Stimulated activated naive CD8-positive, alpha-beta T cell treated with anti-CD3 and anti-CD28 coated beads, Interleukin-15, Interleukin-2, amounts not matched to agents 100 U/mL and 50 U/mL, for 24 hours (primary cell): ENCODE measurements around the gene WBP1L.
"Not testable (repeated sequence)": the region's sequence is repeated elsewhere in the genome, so short reads cannot be mapped to it uniquely, and the experiment has no call there.

Experiments used
- ATAC-seq: fragments of 150-1000 bp; cut with Tn5 transposase; one replicate; pipeline ENCODE4 v1.10.0; 2021
- DNase-seq: peaks from one replicate; pipeline ENCODE4 v3.0.0; 2021

Gene WBP1L

DNA sequence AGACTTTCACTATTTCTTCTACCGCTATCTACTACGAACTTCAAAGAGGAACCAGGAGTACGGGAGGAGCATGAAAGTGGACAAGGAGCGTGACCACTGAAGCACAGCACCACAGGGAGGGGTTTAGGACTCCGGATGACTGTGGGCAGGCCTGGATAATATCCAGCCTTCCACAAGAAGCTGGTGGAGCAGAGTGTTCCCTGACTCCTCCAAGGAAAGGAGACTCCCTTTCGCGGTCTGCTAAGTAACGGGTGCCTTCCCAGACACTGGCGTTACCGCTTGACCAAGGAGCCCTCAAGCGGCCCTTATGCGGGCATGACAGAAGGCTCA is 15.2 kb downstream of the WBP1L start:
- ATAC-seq, result not testable (repeated sequence)

DNA sequence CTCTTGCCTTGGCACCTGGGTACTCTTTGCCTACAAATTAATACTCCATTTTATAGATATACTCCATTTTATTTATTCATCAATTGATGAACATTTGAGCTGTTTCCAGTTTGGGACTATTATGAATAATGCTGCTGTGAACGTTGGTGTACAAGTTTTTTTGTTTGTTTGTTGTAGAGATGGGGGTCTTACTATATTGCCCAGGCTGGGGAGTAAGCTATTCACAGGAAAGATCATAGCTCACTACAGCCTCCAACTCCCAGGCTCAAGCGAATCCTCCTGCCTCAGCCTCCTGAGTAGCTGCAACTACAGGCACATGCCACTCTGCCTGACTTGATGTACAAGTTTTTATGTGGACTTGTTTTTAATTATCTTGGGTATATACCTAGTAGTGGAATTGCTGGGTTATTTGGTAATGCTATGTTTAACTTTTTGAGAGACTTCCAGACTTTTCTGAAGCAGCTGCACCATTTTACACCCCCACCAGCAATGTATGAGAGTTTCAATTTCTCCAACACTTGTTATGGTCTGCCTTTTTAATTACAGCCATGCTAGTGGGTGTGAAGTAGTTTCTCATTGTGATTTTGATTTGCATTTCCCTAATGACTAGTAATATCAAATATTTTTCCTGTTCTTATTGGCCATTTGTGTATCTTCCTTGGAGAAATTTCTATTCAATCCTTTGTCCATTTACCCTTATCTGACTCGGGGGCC is 15.9 kb downstream of the WBP1L start:
- DNase-seq, result no peak
- ATAC-seq, result no peak

More for the DNA sequence above, 15.2 kb downstream of the WBP1L start:
- not testable (repeated sequence) for DNase-seq

DNA sequence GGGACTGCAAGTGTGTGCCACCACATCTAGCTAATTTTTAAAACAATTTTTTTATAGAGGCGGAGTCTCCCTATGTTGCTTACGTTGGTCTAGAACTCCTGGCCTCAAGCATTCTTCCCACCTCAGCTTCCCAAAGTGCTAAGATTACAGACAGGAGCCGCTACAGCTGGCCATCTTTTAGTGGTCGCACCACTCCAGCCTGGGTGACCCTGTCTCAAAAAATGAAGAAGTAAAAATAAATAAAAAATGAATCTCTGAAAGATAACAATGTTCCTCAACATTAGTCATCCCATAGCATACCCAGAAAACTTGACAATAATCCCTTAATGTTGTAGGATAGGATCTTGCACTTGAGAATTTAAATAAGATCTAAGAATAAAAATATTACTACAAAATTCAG is 18.2 kb downstream of the WBP1L start:
- ATAC-seq (no peak), DNase-seq (no peak)

DNA sequence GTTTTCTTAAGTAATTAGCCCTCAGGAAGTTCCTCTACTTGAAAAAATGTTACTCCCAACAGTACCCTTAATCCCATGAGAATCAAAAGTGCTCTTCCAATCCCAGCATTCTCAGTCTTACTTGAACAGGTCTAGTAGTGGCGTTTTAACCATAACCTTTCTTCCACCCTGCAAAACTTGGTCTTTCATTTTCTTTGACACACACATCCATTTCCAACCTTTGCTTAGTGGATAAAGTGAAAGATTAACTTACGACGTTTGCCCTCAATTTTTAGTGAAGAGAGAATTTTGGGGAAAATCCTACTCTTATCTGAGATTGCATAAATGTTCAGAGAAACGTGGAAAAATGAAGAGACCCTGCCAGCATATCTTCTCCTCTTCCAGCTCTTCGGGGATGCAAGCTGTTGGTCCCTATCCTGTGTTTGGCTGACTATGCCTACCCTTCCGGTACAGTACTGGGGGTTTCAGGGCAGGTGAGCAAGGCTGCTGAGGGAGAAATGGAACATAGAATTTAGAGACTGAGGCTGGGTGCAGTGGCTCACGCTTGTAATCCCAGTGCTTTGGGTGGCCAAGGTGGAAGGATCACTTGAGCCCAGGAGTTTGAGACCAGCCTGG is 18.8 kb downstream of the WBP1L start:
- no peak for ATAC-seq
- no peak for DNase-seq

DNA sequence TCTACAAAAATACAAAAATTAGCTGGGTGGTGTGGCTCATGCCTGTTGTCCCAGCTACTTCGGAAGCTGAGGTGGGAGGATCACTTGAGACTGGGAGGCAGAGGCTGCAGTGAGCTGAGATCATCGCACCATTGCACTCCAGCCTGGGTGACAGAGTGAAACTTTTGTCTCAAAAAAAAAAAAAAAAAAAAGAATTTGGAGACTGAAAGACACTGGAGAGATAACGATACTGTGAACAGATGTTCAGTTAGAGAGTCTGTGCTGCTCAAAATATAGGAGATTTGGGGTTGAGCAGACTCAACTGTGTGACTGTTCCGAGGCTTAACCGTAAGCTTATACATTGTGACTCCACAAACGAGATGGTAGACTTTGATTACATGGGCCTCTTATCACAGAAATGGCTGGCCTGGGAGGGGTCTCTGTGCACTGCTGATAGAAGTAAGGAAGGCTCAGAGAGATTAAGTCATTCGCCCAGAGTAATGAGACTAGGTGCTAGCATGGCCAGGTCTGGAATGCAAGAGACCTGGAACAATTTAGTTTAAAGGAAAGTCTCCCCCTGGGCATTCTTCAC is 19.4 kb downstream of the WBP1L start:
- no peak for ATAC-seq
- DNase-seq, result no peak

DNA sequence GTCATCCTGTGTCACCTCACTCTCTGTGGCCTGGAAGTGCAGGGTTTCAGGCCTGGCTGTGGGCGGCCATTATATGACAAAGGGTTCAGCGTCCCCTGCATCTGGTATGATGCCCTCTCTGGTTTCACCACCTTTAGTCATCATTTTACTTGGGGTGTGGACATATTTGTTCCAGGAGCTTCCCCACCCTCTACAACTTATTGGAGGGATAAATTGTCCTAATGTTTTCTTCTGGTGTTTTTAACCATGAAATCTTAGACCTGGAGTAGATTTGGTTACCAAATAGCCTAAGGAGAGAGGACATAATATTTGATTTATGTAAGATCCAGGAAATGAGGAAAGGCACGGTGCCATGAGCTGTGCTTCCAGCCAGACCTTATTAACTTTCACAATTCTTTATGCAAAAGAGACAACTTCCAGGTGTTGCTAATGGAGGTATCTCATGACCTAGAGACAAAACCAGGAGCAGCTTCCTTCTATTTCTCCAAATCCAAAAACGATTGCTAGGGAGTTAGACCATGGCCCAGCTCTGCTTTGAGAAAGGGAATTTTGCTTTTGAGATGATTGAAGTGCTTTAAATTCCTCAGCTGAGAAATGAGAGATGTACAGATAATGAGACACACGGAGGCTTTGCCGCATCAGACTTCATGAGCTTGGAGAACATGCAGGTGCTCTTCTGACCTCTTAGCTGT is 20.9 kb downstream of the WBP1L start:
- ATAC-seq, result peak; percentile 52

DNA sequence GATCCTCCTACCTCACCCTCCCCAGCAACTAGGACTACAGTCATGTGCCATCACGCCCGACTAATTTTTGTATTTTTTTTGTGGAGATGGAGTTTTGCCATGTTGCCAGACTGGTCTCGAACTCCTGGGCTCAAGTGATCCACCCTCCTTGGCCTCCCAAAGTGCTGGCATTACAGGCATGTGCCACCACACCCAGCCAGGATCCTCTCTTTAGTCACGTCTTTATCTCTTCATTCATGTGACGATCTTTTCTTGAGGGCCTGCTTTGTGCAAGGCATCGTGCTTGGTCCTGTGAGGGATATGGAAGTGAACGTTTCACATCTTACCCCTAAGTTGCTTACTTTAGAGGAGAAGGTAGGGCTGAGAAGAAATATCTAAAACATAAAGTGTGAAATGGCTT is 21.6 kb downstream of the WBP1L start:
- ATAC-seq, result no peak

More for the DNA sequence above, 20.9 kb downstream of the WBP1L start:
- no peak for DNase-seq

DNA sequence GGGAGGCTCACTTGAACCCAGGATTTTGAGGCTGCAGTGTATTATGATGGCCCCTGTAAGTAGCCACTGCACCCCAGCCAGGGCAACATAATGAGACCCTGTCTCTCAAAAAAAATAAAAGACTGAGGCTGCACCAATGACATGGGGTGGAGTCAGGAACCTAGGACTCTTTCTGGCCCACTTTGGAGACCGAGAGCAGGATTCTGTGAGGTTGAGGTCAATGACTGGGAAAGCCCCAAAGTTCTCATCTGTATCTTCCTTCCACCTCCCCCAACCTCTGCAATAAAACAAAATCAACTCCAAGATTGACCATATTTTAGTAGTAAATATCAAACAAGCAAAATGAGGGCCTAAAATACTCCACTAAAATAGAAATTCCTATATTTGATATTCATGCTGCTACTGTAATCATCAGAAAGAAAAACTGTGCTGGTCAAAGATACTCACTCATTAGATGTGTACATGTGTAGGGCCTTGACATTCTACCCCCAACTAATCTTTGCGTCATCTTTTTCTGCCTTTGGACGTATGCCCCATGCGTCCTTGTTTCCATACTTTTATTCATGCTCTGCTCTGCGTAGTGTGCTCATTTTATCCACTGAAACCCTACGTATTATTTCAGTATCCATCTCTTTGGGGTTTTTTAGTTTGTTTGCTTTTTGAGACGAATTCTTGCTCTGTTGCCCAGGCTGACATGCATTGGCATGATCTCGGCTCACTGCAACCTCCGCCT is 23.8 kb downstream of the WBP1L start:
- DNase-seq, result no peak
- no peak for ATAC-seq

More for the DNA sequence above, 21.6 kb downstream of the WBP1L start:
- DNase-seq, result no peak

DNA sequence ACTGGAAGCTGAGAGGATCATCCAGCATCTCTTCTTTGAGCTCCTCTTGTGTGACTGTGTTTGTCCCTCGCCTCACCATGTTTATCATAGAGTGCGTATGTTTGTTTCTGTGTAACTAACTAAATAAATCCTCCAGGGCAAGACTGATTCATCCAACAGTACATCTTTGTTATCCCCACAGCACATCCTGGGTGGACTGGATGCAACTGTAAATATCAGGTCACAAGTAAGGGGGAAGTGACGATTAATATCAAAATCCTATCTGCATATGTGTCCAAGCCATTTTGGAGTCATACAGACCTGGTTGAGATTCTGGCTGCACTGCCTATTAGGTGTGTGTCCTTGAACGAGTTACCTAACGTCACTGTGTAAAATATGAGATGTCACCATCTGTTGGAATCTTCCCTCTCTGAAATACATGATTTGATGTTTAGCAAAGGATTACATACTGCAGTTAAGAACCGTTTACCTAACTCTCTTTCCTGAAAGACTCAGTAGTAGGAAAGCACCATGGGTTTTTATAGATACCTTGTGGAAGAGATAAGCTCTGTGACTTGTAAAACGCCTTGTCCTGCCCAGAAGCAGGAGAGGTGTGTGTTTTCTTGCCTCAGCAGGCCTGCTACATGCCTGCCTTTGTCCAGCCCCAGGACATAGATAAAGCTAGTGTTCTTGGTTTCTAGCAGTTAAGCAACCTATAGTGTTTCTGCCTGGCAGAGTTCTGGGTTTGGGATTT is 25.8 kb downstream of the WBP1L start:
- DNase-seq (no peak), ATAC-seq (no peak)

DNA sequence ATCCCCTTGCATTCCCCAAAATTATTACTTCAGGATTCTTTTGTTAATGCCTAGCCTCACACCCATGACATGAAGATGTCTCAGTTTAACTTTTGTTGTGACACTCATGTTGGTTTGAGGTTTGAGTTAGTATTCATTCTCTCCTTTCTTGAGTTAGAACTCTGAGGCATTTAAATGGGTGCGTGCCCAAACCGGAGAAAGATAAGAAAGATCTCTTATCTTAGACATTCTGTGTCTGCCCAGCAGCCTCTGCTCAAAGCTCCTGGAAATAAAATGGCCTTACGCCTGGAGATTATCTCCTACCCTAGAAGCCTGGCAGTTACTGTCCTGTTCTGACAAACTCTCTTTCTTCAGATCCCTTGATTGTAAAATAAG is 26.3 kb downstream of the WBP1L start:
- peak; percentile 20 for ATAC-seq

DNA sequence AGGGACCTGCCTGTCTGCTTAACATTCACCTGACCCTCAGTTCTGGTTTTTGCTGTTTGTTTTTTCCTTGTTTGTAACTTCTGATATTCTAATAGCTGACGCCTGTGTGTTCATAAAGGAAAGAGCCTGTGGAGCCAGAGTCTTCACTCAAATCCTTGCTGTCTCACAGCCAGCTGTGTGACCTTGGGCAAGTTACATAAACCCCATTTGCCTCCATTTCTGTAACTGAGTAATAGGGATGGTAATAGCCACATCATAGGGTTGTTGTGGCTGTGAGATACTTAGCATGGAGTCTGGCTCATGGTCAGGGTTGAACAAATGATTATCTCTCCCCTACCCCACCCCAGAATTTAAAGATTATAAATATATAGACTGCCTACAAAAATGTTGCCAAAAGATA is 27.0 kb downstream of the WBP1L start:
- ATAC-seq (peak; percentile 25), DNase-seq (no peak)

More for the DNA sequence above, 26.3 kb downstream of the WBP1L start:
- DNase-seq, result no peak

DNA sequence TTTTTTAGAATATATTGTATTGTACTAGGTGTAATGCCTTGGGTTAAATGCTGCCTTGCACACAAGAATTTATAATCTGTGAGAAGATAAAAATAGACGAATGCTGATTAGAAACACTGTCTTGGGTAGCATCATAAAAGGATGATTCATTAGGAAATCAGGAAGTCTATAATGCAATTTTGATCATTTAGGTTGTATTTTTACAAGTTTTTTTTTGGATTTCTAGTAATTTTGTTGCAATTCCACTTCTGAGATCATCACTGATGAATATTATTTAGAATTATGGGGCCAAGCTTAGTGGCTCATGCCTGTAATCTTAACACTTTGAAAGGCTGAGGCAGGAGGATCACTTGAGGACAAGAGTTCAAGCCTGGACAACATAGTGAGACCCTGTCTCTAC is 29.6 kb downstream of the WBP1L start:
- DNase-seq (no peak), ATAC-seq (no peak)

DNA sequence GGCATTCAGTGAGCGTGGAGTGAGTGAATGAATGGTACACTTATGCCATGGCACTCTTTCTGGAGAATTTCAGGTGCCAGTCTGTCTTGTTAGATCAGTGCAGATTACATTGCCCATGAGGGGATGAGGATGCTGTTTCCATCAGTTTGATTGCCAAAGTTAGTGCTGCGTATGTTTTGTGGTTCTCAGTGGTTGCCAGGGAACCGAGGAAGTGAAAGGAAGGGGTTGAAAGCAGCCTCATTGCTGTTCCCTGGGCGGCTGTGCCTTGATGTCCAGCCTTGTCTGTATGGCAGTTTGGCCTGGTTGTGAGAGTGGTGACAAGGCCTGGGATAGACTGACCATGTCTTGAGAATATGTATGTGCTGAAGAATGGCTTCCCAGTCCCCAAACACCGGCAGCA is 30.2 kb downstream of the WBP1L start:
- ATAC-seq, result peak; percentile 25

DNA sequence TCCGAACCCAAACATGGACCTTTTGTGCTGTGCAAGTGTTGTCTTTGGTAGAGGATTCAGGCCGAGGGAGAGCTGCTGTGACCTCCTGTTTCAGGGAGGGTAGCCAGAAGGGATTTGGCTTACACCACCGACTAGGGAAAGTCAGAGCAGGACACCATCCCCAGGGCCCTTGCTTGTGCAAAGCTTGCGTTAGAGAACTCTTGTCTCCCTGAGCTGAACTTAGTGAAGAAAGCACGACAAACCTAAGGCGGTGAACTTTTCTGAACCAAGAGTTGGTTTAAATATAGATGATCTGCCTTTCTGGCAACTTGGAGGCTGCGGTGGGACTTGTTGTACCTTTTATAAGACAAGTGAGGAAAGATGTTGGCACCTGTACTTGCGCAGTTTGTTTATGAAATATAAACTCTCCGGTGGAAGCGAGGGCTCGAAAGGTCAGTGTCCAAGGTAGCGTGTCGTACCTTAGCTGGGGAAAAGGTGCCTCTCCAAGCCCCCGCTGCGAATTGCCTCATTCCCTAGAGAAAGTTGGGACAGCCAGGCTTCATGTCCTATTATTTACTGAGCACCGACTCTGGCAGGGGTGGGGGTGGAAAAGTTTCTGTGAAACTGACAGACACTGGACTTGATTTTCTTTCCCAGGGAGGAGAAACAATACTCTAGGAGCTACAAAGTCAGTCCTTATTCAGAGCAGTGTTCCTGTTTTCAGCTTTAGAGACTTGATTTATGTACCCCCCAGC is 31.6 kb downstream of the WBP1L start:
- no peak for ATAC-seq
- DNase-seq, result no peak

More for the DNA sequence above, 30.2 kb downstream of the WBP1L start:
- DNase-seq, result peak; percentile 29

DNA sequence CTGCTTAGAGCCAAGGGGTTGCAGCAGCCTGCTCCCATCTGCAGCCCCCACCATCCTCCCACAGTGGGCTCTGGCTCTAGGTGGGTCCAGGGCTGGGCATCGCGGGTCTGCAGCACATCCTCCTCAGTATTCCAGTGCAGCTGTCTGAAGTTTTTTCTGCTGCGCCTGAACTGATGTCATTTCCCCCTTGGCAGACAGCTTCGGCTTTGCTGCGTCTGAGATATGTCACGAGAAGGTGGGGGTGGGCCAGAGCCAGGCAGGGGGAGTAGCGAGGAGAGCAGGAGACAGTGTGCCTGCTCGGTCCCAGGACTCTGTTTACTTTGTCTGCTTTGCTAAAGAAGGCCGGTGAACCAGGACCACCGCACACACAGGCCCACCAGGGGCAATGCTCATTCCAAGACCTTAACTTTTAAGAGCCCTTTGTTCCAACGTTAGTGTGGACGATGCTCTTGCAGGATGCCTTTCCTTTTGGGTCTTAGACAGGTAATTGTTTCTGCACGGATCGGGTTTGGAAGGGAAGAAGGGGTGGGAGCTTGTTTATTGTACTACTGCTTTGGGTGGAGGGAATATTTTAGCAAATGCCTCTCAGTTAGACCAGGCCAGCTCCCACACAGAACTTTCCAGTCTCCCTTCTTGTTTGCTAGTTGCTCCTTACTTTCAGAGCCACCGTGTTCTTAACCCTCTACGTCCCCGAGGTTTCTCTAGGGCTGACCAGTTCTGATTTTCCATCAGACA is 32.4 kb downstream of the WBP1L start:
- peak; percentile 39 for DNase-seq
- peak; percentile 21 for ATAC-seq

DNA sequence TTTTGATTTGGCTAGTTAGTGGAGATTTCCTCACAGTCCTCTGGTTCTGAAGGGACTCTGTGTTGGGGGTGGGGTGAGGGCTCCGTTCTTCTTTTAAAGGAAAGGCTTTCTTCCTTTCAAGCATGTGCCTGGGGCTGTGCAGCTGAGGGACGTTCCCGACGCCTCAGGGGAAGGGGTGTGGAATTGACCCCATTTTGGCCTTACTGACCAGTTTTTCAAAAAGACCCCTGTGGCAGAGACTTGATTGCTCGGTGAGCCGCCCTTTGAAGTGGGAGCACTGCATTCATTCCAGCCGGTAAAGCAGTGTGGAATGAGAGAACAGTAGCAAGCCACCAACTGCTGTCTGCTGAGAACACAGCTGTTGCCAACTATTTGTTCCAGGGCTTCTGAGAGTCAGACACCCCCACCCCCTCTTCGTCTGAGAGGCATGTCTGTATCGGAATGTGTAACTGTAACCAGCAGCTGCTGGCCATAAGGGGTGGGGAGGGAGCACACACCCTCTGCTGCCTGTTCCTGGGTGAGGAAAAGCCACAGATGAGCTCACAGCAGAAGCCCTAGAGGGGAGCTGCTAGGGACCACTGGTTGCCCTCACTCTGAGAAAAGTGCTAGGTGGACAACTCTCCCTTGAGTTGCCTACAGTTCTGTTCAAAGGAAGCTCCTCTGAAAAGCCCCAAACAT is 33.2 kb downstream of the WBP1L start:
- peak; percentile 38 for ATAC-seq

DNA sequence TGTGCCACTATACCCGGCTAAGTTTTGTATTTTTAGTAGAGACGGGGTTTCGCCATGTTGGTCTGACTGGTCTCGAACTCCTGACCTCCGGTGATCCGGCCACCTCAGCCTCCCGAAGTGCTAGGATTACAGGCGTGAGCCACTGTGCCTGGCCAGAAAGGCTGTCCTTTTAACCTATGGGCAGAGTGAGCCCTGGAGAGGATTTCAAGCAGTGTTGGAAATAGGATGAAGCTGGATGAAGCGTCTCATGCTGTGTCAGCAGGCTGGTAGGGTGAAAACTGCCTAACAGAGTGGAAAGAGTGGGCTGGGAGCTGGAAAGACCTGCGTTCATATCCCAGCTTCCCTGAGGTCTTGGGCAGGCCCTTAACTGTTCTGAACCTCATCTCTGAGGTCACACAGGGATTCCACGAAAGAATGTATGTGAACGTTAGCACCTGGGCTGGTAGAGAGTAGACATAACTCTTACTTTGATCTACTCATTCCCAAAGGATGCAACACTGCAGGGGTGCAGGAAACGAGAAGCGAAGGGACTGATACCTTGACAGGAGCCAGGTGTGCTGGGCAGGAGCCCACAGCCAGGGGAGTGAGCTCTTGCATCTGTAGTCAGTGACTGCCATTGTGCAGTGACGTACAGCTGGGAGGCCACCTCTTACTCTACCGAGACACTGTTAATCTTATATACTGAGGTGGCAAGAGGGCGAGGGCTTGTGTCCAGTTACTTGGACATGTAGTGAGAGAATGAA is 34.1 kb downstream of the WBP1L start:
- DNase-seq, result no peak
- no peak for ATAC-seq

More for the DNA sequence above, 33.2 kb downstream of the WBP1L start:
- no peak for DNase-seq

DNA sequence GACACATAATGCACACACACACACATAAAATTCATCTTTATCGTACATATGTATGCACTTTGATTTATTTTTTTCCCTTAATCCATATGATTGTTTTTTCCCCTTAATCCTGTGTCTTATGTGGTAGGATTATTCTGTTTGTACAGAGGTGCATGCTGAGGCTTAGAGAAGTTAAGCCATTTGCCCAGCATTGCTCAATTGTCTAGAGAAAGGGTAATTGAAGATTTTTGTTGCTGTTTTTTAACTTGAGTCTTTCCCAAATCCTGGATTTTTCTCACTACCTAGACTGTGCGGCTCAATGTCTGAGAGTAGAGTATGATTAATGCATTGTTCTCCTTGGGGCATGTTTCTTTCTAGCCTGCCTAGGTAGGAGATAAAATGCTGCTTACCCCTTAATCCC is 35.0 kb downstream of the WBP1L start:
- DNase-seq (no peak), ATAC-seq (no peak)
